ENCODE data around the gene MAGOHB.

Gene MAGOHB

DNA sequence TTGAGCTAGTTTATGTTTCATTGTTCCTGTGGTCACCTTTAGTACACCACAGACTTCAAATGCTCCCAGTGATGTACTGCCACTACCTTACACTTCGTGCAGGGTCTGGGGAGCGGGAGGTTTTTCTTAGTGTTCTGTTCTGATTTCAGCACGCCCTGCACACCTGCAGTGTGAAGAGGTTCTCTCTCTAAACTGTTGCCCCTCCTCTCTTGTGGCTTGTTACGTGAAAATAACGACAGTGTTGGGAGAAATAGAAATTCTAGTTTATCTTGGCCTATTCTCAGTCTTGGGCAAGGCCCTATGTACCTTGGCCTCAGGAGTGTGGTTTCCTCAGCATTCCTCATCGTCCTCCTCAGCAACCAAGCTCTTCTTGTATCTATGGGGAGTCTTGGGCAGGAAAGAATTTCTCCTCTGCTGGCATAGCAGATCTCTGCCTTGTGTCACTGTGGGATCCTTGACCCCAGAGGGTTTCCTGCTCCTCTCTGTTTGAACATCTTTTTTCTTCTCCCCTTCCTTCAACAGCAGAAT is 59.1 kb downstream of the MAGOHB start:
- H3K4me1 ChIP-seq (ENCODE audit: control insufficient read depth in 1 of 2, insufficient read depth in 2 of 2, low read length in 2 of 2), result no peaks in the 10 kb centered on the region
- no peaks in the 10 kb centered on the region for H3K27me3 ChIP-seq (ENCODE audit: low read depth, low read length)
- no peak overlapping the region for H3K4me3 ChIP-seq (ENCODE audit: low read depth in 1 of 2, low read length in 2 of 2)
- no peaks in the 10 kb centered on the region for H3K36me3 ChIP-seq (ENCODE audit: control insufficient read depth in 1 of 2, insufficient read depth in 2 of 2, low read length in 2 of 2)
- no peak overlapping the region for H3K27ac ChIP-seq (ENCODE audit: low read length)
- no peaks in the 10 kb centered on the region for H3K9me3 ChIP-seq (ENCODE audit: control insufficient read depth in 1 of 2, low read length in 2 of 2)
